ENCODE data around the gene MYO18A. TPM values are rescaled to one million over a fixed set of nuclear protein-coding genes. Genes with fewer than 3 reads are reported as not detected.

The MYO18A gene
- total and polyA plus RNA-seq, 2 of the 4 experiments (the other 2 are of a cell fraction): 22.4 to 39.1 TPM

DNA sequence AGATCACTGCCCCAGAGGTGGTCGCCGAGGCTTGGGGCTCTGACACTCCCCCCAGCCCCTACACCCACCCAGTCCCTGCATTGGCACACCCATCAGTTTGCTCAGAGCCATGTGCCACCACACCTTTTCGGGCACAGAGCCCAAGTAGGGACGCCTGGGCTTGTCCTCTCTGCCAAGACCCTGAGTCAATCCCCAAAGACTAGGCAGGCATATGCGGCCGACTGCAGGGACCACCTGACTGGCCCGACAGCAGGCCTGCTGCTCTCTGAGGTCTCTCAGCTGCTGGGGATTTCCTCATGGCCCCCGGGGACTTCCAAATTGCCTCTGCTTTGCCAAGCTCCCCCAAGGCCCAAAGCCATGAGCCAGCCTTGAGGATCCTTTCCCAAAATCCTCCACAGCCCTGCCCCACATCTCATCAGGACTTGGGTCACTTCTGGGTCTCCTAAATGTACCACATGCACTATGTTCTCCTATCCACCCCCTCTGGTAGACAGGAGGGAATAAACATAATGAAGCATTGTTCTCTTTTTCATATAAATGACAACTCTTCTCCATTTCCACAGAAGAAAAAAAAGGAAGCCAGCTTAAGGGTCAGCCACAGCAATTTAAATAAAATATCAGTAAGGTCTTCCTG lies 30.6 kb downstream of the MYO18A start:
- Histone ChIP-seq H3K9me3 (ENCODE audit: control insufficient read depth, insufficient read depth, low read length) (no peaks in the 10 kb centered on the region), H3K9ac (ENCODE audit: low read depth, low read length) (peak overlapping the region; percentile 70), H3K36me3 (ENCODE audit: control insufficient read depth, insufficient read depth, low read length) (no peaks in the 10 kb centered on the region), H2AFZ (replicated peaks; ENCODE audit: low read length, poor library complexity) (peak overlapping the region; percentile 91), H2AK9ac (replicated peaks; ENCODE audit: low read depth, low read length, poor library complexity) (peak overlapping the region; percentile 80), H3K4me2 (ENCODE audit: low read depth, low read length) (peak overlapping the region; percentile 90), H4K8ac (ENCODE audit: low read depth in 2 of 2, low read length in 2 of 2) (peak overlapping the region; percentile 88 to 98), H2BK120ac (ENCODE audit: low read depth, low read length) (peak overlapping the region; percentile 71), H3K4me1 (ENCODE audit: control insufficient read depth, insufficient read depth, low read length) (peaks cover 21% of the 10 kb centered on the region), H4K5ac (ENCODE audit: low read depth, low read length) (peak overlapping the region; percentile 87), H3K27ac (ENCODE audit: insufficient read depth, low read length) (peak overlapping the region; percentile 53), H3K79me1 (ENCODE audit: low read depth in 1 of 2, low read length in 2 of 2) (peaks cover 34 to 85% of the 10 kb centered on the region in 2 experiments), H3K9me1 (ENCODE audit: insufficient read depth, low read length) (peaks cover 30% of the 10 kb centered on the region), H3K4me3 (ENCODE audit: insufficient read depth, low read depth, low read length) (peak overlapping the region; percentile 54; the same call in 1 of the 2 replicates), H2BK5ac (ENCODE audit: low read depth, low read length, poor library complexity, severe bottlenecking) (peak overlapping the region; percentile 77), H2BK15ac (ENCODE audit: low read depth, low read length) (peak overlapping the region; percentile 27; the same call in 2 of the 3 replicates), H3K27me3 (ENCODE audit: control insufficient read depth, insufficient read depth, low read length) (no peaks in the 10 kb centered on the region), H3K4ac (ENCODE audit: low read depth, low read length) (peak overlapping the region; percentile 92), H3K18ac (ENCODE audit: low read depth, low read length) (peak overlapping the region; percentile 63; the same call in 1 of the 2 replicates), H3K14ac (replicated peaks; ENCODE audit: low read depth, low read length) (peak overlapping the region; percentile 92), H2AK5ac (ENCODE audit: low read depth, low read length) (peak overlapping the region; percentile 80), H2BK20ac (ENCODE audit: low read depth, low read length) (peak overlapping the region; percentile 29; the same call in 1 of the 2 replicates), H3K56ac (ENCODE audit: extremely low read depth, insufficient read depth, low read length) (no peak overlapping the region; the same call in 1 of the 2 replicates), H4K91ac (ENCODE audit: insufficient read depth, low read depth, low read length) (peak overlapping the region; percentile 88), H4K20me1 (ENCODE audit: insufficient read depth, low read length) (no peaks in the 10 kb centered on the region), H3K23ac (ENCODE audit: low read depth, low read length) (peak overlapping the region; percentile 39; the same call in 1 of the 2 replicates)
- in situ Hi-C loops (cut with MboI; ENCODE audit: low sequenced_read_pairs): loop anchor here (5.0 kb wide), 2 partner anchors 68 to 138 kb away; no protein-coding TSS in a partner anchor
- CTCF ChIA-PET: interaction anchor here (0.5 to 6.1 kb wide), 27 partner anchors 9 to 220 kb away, joined by 3 to 56 read pairs (median 5); partner anchors contain the start of gene MYO18A
- no peak for ATAC-seq (ENCODE audit: low read depth)
- no peak for TF ChIP-seq CEBPB (IDR thresholded peaks at IDR 0.05; ENCODE audit: low read depth, low read length)
- TF ChIP-seq CHD1 (IDR thresholded peaks at IDR 0.05; ENCODE audit: low read depth, low read length): no peak
- TF ChIP-seq MAZ (IDR thresholded peaks at IDR 0.05; ENCODE audit: borderline replicate concordance, low read depth, low read length): no peak
- no peak for TF ChIP-seq MXI1 (IDR thresholded peaks at IDR 0.05; ENCODE audit: borderline replicate concordance, low read depth, low read length)
- no peak for TF ChIP-seq RAD21 (IDR thresholded peaks at IDR 0.05; ENCODE audit: low read length)
- no peak for TF ChIP-seq NFE2L2 (IDR thresholded peaks at IDR 0.05; ENCODE audit: low read depth, low read length)
- 52% methylated on average over 5 of the region's 8 CpGs; no CpG with 5 or more reads in 1 of the 2 experiments for WGBS, 2 experiments (ENCODE audit: extremely low coverage in 2 of 2, insufficient read length in 1 of 2)
- intact Hi-C loops (cut with micrococcal nuclease): loop anchor here (1.0 to 10.0 kb wide), 4 partner anchors 31 to 415 kb away; partner anchors contain the start of genes ABHD15, MYO18A and TP53I13
- BruUV-seq (replicated peaks): no TSS peak
- peak; percentile 36 for DNase-seq
- dilution Hi-C loops (cut with HindIII; ENCODE audit: low sequenced_read_pairs, unreplicated experiment): no loop called here
- POLR2A ChIA-PET (ENCODE audit: unreplicated experiment): interaction anchor here (0.8 to 1.1 kb wide), 3 partner anchors 31 to 145 kb away, joined by 4 to 5 read pairs (median 4); partner anchors contain the start of genes MYO18A and NUFIP2

Data from IMR-90 (cell line).